ENCODE results near the gene RNASEL. TPM values are rescaled to one million over a fixed set of nuclear protein-coding genes. Genes with fewer than 3 reads are reported as not detected.

Gene RNASEL
- total and polyA plus RNA-seq, 11 donors = 1.4 to 6.3 (median 2.7) TPM

GRCh38 chr1:182569939-182570610 is 19.0 kb downstream of the RNASEL start:
- H3K4me3 ChIP-seq = no peak overlapping the region
- WGBS, 4 donors = 86 to 90% (median 89%) methylated on average over 6 of the region's 6 CpGs
- ATAC-seq = no peak
- intact Hi-C loops (cut with DNase I) = no loop called here
- no peak for TF ChIP-seq POLR2A (IDR thresholded peaks at IDR 0.05)
- TF ChIP-seq CTCF (IDR thresholded peaks at IDR 0.05) = no peak
- no peak for DNase-seq
- peaks cover 0 to 25% (median 11%) of the 10 kb centered on the region in 9 donors for H3K36me3 ChIP-seq
- no peak overlapping the region for H3K27ac ChIP-seq
- no peaks in the 10 kb centered on the region for H3K27me3 ChIP-seq
- H3K9me3 ChIP-seq = peaks cover 0 to 10% (median 0%) of the 10 kb centered on the region in 12 donors
- no peaks in the 10 kb centered on the region for H3K4me1 ChIP-seq

- intact Hi-C loops (cut with DNase I) = no loop called here
- peaks cover 0 to 10% (median 0%) of the 10 kb centered on the region in 12 donors for H3K9me3 ChIP-seq
- H3K27me3 ChIP-seq = no peaks in the 10 kb centered on the region
- ATAC-seq (no peak), DNase-seq (no peak)
- no peak for TF ChIP-seq CTCF (IDR thresholded peaks at IDR 0.05)
- no peak for TF ChIP-seq POLR2A (IDR thresholded peaks at IDR 0.05)
- peaks cover 0 to 12% (median 0%) of the 10 kb centered on the region in 9 donors for H3K36me3 ChIP-seq
- H3K4me3 ChIP-seq = no peak overlapping the region
- no peaks in the 10 kb centered on the region for H3K4me1 ChIP-seq
- 78 to 92% (median 89%) methylated on average over 3 of the region's 3 CpGs for WGBS, 4 donors
- no peak overlapping the region for H3K27ac ChIP-seq
Observed at GRCh38 chr1:182568647-182569284, 20.3 kb downstream of the RNASEL start.

GRCh38 chr1:182567629-182568028 is 21.4 kb downstream of the RNASEL start:
- no peak overlapping the region for H3K27ac ChIP-seq
- ATAC-seq (no peak), DNase-seq (no peak)
- no peak overlapping the region for H3K4me3 ChIP-seq
- peaks cover 0 to 10% (median 0%) of the 10 kb centered on the region in 12 donors for H3K9me3 ChIP-seq
- H3K36me3 ChIP-seq = peaks cover 0 to 2% (median 0%) of the 10 kb centered on the region in 9 donors
- 92 to 94% (median 93%) methylated on average over 5 of the region's 5 CpGs for WGBS, 4 donors
- no peaks in the 10 kb centered on the region for H3K27me3 ChIP-seq
- no peak for TF ChIP-seq POLR2A (IDR thresholded peaks at IDR 0.05)
- TF ChIP-seq CTCF (IDR thresholded peaks at IDR 0.05) = no peak
- H3K4me1 ChIP-seq = no peaks in the 10 kb centered on the region
- intact Hi-C loops (cut with DNase I) = no loop called here

DNA sequence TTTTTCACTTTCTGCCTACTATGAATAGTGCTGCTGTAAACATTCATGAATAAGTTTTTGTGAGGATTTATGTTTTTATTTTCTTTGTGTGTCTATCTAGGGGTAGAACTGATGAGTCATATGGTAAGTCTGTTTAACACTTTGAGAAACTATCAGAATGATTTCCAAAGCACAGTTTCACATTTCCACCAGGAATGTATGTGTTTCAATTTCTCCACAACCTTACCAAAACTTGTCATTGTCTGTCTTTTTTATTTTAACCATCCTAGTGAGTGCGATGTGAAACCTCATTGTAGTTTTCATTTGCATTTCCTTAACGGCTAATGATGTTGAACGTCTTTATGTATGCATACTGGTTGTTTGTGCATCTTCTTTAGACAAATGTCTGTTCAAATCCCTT is 23.5 kb downstream of the RNASEL start:
- 71 to 90% (median 86%) methylated on average over 3 of the region's 3 CpGs for WGBS, 4 donors
- intact Hi-C loops (cut with DNase I) = no loop called here
- H3K27me3 ChIP-seq = no peaks in the 10 kb centered on the region
- no peak overlapping the region for H3K27ac ChIP-seq
- ATAC-seq (no peak), DNase-seq (no peak)
- peaks cover 0 to 10% (median 0%) of the 10 kb centered on the region in 12 donors for H3K9me3 ChIP-seq
- TF ChIP-seq CTCF (IDR thresholded peaks at IDR 0.05) = no peak
- TF ChIP-seq POLR2A (IDR thresholded peaks at IDR 0.05) = no peak
- no peaks in the 10 kb centered on the region for H3K36me3 ChIP-seq
- H3K4me3 ChIP-seq = no peak overlapping the region
- no peaks in the 10 kb centered on the region for H3K4me1 ChIP-seq
